H9 (cell line): ENCODE data around the gene ITIH2. TPM values are rescaled to one million over a fixed set of nuclear protein-coding genes. Genes with fewer than 3 reads are reported as not detected.
"Not testable (repeated sequence)": the region's sequence is repeated elsewhere in the genome, so short reads cannot be mapped to it uniquely, and the experiment has no call there.

Experiments used
- DNase-seq: peaks from one replicate; pipeline ENCODE4 v3.0.0-alpha.2; 2017
- H2AFZ ChIP-seq: one replicate; pipeline ENCODE4 v1.6.1; 2013; ENCODE audit warnings: mild to moderate bottlenecking, low read length, control low read depth, moderate library complexity
- H2AK5ac ChIP-seq: 2 replicates; pipeline ENCODE4 v1.6.1; 2013; ENCODE audit warnings: low read length, control low read depth, mixed read lengths; ENCODE audit not compliant: insufficient read length
- H2BK120ac ChIP-seq: one replicate; pipeline ENCODE4 v1.6.1; 2013; ENCODE audit warnings: low read depth, mild to moderate bottlenecking, low read length, control low read depth, inconsistent platforms; ENCODE audit not compliant: poor library complexity, severe bottlenecking
- H2BK12ac ChIP-seq: 2 replicates; pipeline ENCODE4 v1.6.1; 2013; ENCODE audit warnings: low read length, control low read depth, mixed read lengths, low read depth; ENCODE audit not compliant: insufficient read length
- H2BK15ac ChIP-seq: 2 replicates; pipeline ENCODE4 v1.6.1; 2013; ENCODE audit warnings: low read depth, low read length, control low read depth
- H2BK20ac ChIP-seq: one replicate; pipeline ENCODE4 v1.6.1; 2013; ENCODE audit warnings: low read depth, mild to moderate bottlenecking, low read length, control low read depth, inconsistent platforms; ENCODE audit not compliant: poor library complexity, severe bottlenecking
- H2BK5ac ChIP-seq: 2 replicates; pipeline ENCODE4 v1.6.1; 2013; ENCODE audit warnings: low read length, control low read depth, mixed read lengths; ENCODE audit not compliant: insufficient read length
- H3K14ac ChIP-seq: 2 replicates; pipeline ENCODE4 v1.6.1; 2013; ENCODE audit warnings: low read length, control low read depth; ENCODE audit not compliant: insufficient read depth
- H3K18ac ChIP-seq: 2 replicates; pipeline ENCODE4 v1.6.1; 2013; ENCODE audit warnings: low read depth, mild to moderate bottlenecking, mixed read lengths, low read length, control low read depth; ENCODE audit not compliant: insufficient read length
- H3K23ac ChIP-seq: 2 replicates; pipeline ENCODE4 v1.6.1; 2013; ENCODE audit warnings: low read length, control low read depth, mixed read lengths, low read depth; ENCODE audit not compliant: insufficient read length
- H3K23me2 ChIP-seq: 2 replicates; pipeline ENCODE4 v1.6.1; 2013; ENCODE audit warnings: low read depth, mild to moderate bottlenecking, mixed read lengths, low read length, control low read depth; ENCODE audit not compliant: insufficient read length, poor library complexity, severe bottlenecking
- H3K27ac ChIP-seq: 2 replicates; pipeline ENCODE4 v1.5.1; 2013; ENCODE audit warnings: low read length, control low read depth, mixed read lengths, low read depth; ENCODE audit not compliant: insufficient read length
- H3K27me3 ChIP-seq: 2 replicates; pipeline ENCODE4 v1.6.1; 2013; ENCODE audit warnings: low read length, control low read depth, inconsistent platforms; ENCODE audit not compliant: insufficient read depth
- H3K4ac ChIP-seq: 2 replicates; pipeline ENCODE4 v1.6.1; 2013; ENCODE audit warnings: low read depth, mild to moderate bottlenecking, control low read depth, inconsistent platforms, low read length, moderate library complexity
- H3K4me1 ChIP-seq: 2 replicates; pipeline ENCODE4 v1.6.1; 2013; ENCODE audit warnings: low read length, control low read depth, inconsistent platforms; ENCODE audit not compliant: insufficient read depth
- H3K4me2 ChIP-seq: 2 replicates; pipeline ENCODE4 v1.6.1; 2013; ENCODE audit warnings: low read length, control low read depth, mixed read lengths; ENCODE audit not compliant: insufficient read length, insufficient read depth
- H3K56ac ChIP-seq: 2 replicates; pipeline ENCODE4 v1.6.1; 2013; ENCODE audit warnings: low read depth, mild to moderate bottlenecking, mixed read lengths, low read length, control low read depth; ENCODE audit not compliant: insufficient read length
- H3K79me1 ChIP-seq: 2 replicates; pipeline ENCODE4 v1.6.1; 2013; ENCODE audit warnings: low read depth, mild to moderate bottlenecking, moderate library complexity, low read length, control low read depth, inconsistent platforms; ENCODE audit not compliant: insufficient read depth, poor library complexity, severe bottlenecking
- H3K79me2 ChIP-seq: 2 replicates; pipeline ENCODE4 v1.6.1; 2013; ENCODE audit warnings: low read length, control low read depth, inconsistent platforms; ENCODE audit not compliant: insufficient read depth
- H3K9ac ChIP-seq: 2 replicates; pipeline ENCODE4 v1.6.1; 2013; ENCODE audit warnings: low read length, control low read depth, mixed read lengths; ENCODE audit not compliant: insufficient read length; ENCODE audit errors: extremely low read depth
- H3K9me3 ChIP-seq: one replicate; pipeline ENCODE4 v1.6.1; 2013; ENCODE audit warnings: low read depth, low read length, inconsistent platforms; ENCODE audit not compliant: control insufficient read depth
- H3T11ph ChIP-seq: one replicate; pipeline ENCODE4 v1.6.1; 2013; ENCODE audit warnings: mild to moderate bottlenecking, low read length, control low read depth, inconsistent platforms
- H4K20me1 ChIP-seq: one replicate; pipeline ENCODE4 v1.6.1; 2013; ENCODE audit not compliant: control insufficient read depth, insufficient read length, insufficient read depth
- H4K5ac ChIP-seq: 2 replicates; pipeline ENCODE4 v1.6.1; 2013; ENCODE audit warnings: low read depth, mild to moderate bottlenecking, mixed read lengths, low read length, control low read depth; ENCODE audit not compliant: insufficient read length
- H4K8ac ChIP-seq: replicated peaks from 2 replicates; pipeline ENCODE4 v1.6.1; 2013; ENCODE audit warnings: low read length, control low read depth, mixed read lengths, low read depth; ENCODE audit not compliant: insufficient read length
- H4K91ac ChIP-seq: 2 replicates; pipeline ENCODE4 v1.6.1; 2013; ENCODE audit warnings: low read depth, mild to moderate bottlenecking, moderate library complexity, mixed read lengths, low read length, control low read depth; ENCODE audit not compliant: insufficient read length
- H3K27ac Mint-ChIP-seq, 3 experiments: 2 replicates in 2 of 3; 3 replicates in 1 of 3; pipeline ENCODE4 v1.8.0; 2020 to 2021; ENCODE audit warnings: mixed read lengths in 3 of 3, mild to moderate bottlenecking in 1 of 3, moderate library complexity in 1 of 3
- H3K27me3 Mint-ChIP-seq: 2 replicates; pipeline ENCODE4 v1.8.0; 2021; ENCODE audit warnings: low read depth, mild to moderate bottlenecking, moderate library complexity, mixed read lengths
- H3K36me3 Mint-ChIP-seq, 3 experiments: 2 replicates in 2 of 3; 3 replicates in 1 of 3; pipeline ENCODE4 v1.8.0; 2020 to 2021; ENCODE audit warnings: low read depth in 3 of 3, mixed read lengths in 3 of 3; ENCODE audit not compliant: insufficient read depth in 1 of 3
- H3K4me1 Mint-ChIP-seq, 2 experiments: 2 replicates each; pipeline ENCODE4 v1.8.0; 2020; ENCODE audit warnings: mixed read lengths in 2 of 2
- H3K4me3 Mint-ChIP-seq, 2 experiments: 2 replicates in 1 of 2; 3 replicates in 1 of 2; pipeline ENCODE4 v1.8.0; 2020 to 2021; ENCODE audit warnings: mild to moderate bottlenecking in 2 of 2, mixed read lengths in 2 of 2, moderate library complexity in 1 of 2
- H3K9me3 Mint-ChIP-seq, 2 experiments: 2 replicates in 1 of 2; 3 replicates in 1 of 2; pipeline ENCODE4 v1.8.0; 2020; ENCODE audit warnings: mild to moderate bottlenecking in 2 of 2, mixed read lengths in 2 of 2, moderate library complexity in 1 of 2
- CTCF ChIP-seq: fragments of 200-600 bp; sonication (generic); conservative IDR thresholded peaks from 3 replicates; pipeline ENCODE4 v1.8.0; 2021; ENCODE audit warnings: antibody characterized with exemption, mild to moderate bottlenecking
- WGBS: extraction: QIAGEN DNeasy Blood & Tissue Kit; methylation state at CpG from one replicate; pipeline ENCODE4 v1.1.7; 2013; ENCODE audit warnings: missing lambda C conversion rate, low lambda C conversion rate, mixed read lengths; ENCODE audit not compliant: insufficient read length; ENCODE audit errors: extremely low coverage; 5-methylcytosine and 5-hydroxymethylcytosine counted together
- total RNA-seq: library from RNA; stranded (reverse); gene quantifications from 2 replicates; pipeline ENCODE4 v1.2.1, GENCODE V29; 2021

ITIH2 gene
- total RNA-seq, 1 experiment from 2014 or later, result not detected

DNA sequence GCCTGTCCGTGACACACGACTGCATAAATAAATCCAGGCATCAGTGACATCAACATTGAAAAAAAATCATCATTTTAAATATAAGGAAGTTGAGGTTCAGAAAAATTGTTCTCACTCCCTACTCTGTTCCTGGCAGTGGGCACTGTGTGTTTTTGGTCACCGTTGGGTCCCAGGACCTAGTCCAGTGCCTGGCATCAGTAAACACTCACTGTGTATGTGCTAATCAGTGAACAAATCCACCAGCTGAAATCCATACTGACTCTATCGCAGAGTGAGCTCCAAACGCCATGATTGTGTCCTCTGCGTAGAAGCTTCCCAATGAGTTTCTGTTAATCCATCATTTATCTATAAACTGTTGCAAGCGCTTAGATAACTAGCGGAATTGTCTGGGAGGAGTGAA, 41.2 kb downstream of the ITIH2 start:
- Mint-ChIP-seq H3K4me1 (no peaks in the 10 kb centered on the region), H3K4me3 (no peak overlapping the region), H3K9me3 (no peaks in the 10 kb centered on the region), H3K27me3 (peaks cover 2% of the 10 kb centered on the region; the same call in 1 of the 2 replicates), H3K36me3 (no peaks in the 10 kb centered on the region), H3K27ac (no peak overlapping the region)
- H3K79me2 ChIP-seq, result no peaks in the 10 kb centered on the region
- TF ChIP-seq CTCF, result no peak
- H2BK20ac ChIP-seq, result no peak overlapping the region
- H3K9ac ChIP-seq, result no peak overlapping the region
- H2BK12ac ChIP-seq, result no peak overlapping the region
- H4K91ac ChIP-seq, result no peak overlapping the region
- DNase-seq, result no peak
- no peaks in the 10 kb centered on the region for H3K9me3 ChIP-seq
- no peak overlapping the region for H2AK5ac ChIP-seq
- H3K14ac ChIP-seq, result no peak overlapping the region
- no peaks in the 10 kb centered on the region for H4K20me1 ChIP-seq
- H3K4ac ChIP-seq, result no peak overlapping the region
- H3K27ac ChIP-seq, result no peak overlapping the region
- no peak overlapping the region for H3K4me2 ChIP-seq
- H4K5ac ChIP-seq, result no peak overlapping the region
- H3K79me1 ChIP-seq, result no peaks in the 10 kb centered on the region
- no peak overlapping the region for H2BK120ac ChIP-seq
- no peaks in the 10 kb centered on the region for H3K23me2 ChIP-seq
- H3K4me1 ChIP-seq, result no peaks in the 10 kb centered on the region
- no peak overlapping the region for H4K8ac ChIP-seq
- WGBS, result no CpG with 5 or more reads among the region's 8 CpGs
- H3K56ac ChIP-seq, result no peak overlapping the region
- H3K18ac ChIP-seq, result no peak overlapping the region
- H3K27me3 ChIP-seq, result no peaks in the 10 kb centered on the region
- no peak overlapping the region for H3K23ac ChIP-seq
- no peak overlapping the region for H2BK15ac ChIP-seq
- H2BK5ac ChIP-seq, result no peak overlapping the region
- H3T11ph ChIP-seq, result no peak overlapping the region
- H2AFZ ChIP-seq, result no peak overlapping the region

- not testable (repeated sequence) for H3K56ac ChIP-seq, H3K9me3 Mint-ChIP-seq, H3K4me2 ChIP-seq, H3K4me1 ChIP-seq, H3K27me3 ChIP-seq, H4K91ac ChIP-seq, H2BK5ac ChIP-seq, H3K18ac ChIP-seq, DNase-seq, H4K20me1 ChIP-seq, H3K4me3 Mint-ChIP-seq, H3K23me2 ChIP-seq, H3K4me1 Mint-ChIP-seq, H2AK5ac ChIP-seq, H3K27ac ChIP-seq, H3K27me3 Mint-ChIP-seq, H3K9ac ChIP-seq, H3K79me1 ChIP-seq, H3K23ac ChIP-seq, H3K4ac ChIP-seq, H3K79me2 ChIP-seq, H2BK120ac ChIP-seq, H2BK15ac ChIP-seq, H4K5ac ChIP-seq, H3T11ph ChIP-seq, H2BK12ac ChIP-seq, H2AFZ ChIP-seq, H3K14ac ChIP-seq, H2BK20ac ChIP-seq, H3K9me3 ChIP-seq, H4K8ac ChIP-seq
- Mint-ChIP-seq H3K27ac (peak overlapping the region in 1 of 3 experiments; percentile 12; a peak in 2 of 7 replicates), H3K36me3 (peaks cover 5 to 19% (median 17%) of the 10 kb centered on the region in 3 experiments; a peak in 6 of 7 replicates)
- no CpG with 5 or more reads among the region's 7 CpGs for WGBS
Measured at GRCh38 chr10:7748637-7749036, 45.5 kb downstream of the ITIH2 start.
